GM19328 (cell line): ENCODE data around the gene TMEM131.

ENCODE experiments used
- ATAC-seq: cut with Tn5 transposase; IDR thresholded peaks from one replicate; pipeline ENCODE4 v1.9.1; 2021; ENCODE audit warnings: mild to moderate bottlenecking, moderate library complexity; ENCODE audit not compliant: unreplicated experiment

TMEM131 gene

GRCh38 chr2:97741686-97742085 is 254.1 kb downstream of the TMEM131 start:
- ATAC-seq: no peak

- ATAC-seq: no peak
Measured at GRCh38 chr2:97741251-97741650, 254.5 kb downstream of the TMEM131 start.

- no peak for ATAC-seq
Measured at GRCh38 chr2:97740590-97741182, 255.1 kb downstream of the TMEM131 start.

- no peak for ATAC-seq
Measured at GRCh38 chr2:97739893-97740245, 255.9 kb downstream of the TMEM131 start.

- ATAC-seq: no peak
Measured at GRCh38 chr2:97739020-97739892, 256.5 kb downstream of the TMEM131 start.

GRCh38 chr2:97738179-97739019 is 257.3 kb downstream of the TMEM131 start:
- no peak for ATAC-seq

GRCh38 chr2:97737421-97738178 is 258.1 kb downstream of the TMEM131 start:
- no peak for ATAC-seq

GRCh38 chr2:97736608-97737330 is 259.0 kb downstream of the TMEM131 start:
- ATAC-seq: no peak

GRCh38 chr2:97736185-97736584 is 259.6 kb downstream of the TMEM131 start:
- ATAC-seq: no peak

GRCh38 chr2:97735161-97735561 is 260.6 kb downstream of the TMEM131 start:
- no peak for ATAC-seq

- no peak for ATAC-seq
Measured at GRCh38 chr2:97734061-97735051, 261.4 kb downstream of the TMEM131 start.

GRCh38 chr2:97733341-97734035 is 262.3 kb downstream of the TMEM131 start:
- ATAC-seq: no peak

GRCh38 chr2:97732436-97733340 is 263.1 kb downstream of the TMEM131 start:
- ATAC-seq: no peak

- ATAC-seq: no peak
Measured at GRCh38 chr2:97731274-97732020, 264.3 kb downstream of the TMEM131 start.

- no peak for ATAC-seq
Measured at GRCh38 chr2:97730245-97730644, 265.5 kb downstream of the TMEM131 start.

GRCh38 chr2:97728091-97728731 is 267.5 kb downstream of the TMEM131 start:
- no peak for ATAC-seq
